Fibroblast of lung (primary cell): Measurements from ENCODE around the gene FAU. TPM values are rescaled to one million over a fixed set of nuclear protein-coding genes. Genes with fewer than 3 reads are reported as not detected.

Source experiments
- DNase-seq, 2 donors: peaks; one replicate each; pipeline versions ENCODE4 v3.0.0 to v3.0.0-alpha.2; 2010; ENCODE audit warnings: low read depth in 2 of 2
- H2AFZ ChIP-seq: 2 replicates; pipeline ENCODE4 v1.5.1; 2012; ENCODE audit warnings: low read length, control low read depth, inconsistent platforms
- H3K27ac ChIP-seq: 2 replicates; pipeline ENCODE4 v1.5.1; 2011; ENCODE audit warnings: low read length, control low read depth; ENCODE audit not compliant: insufficient read depth
- H3K27me3 ChIP-seq: 2 replicates; pipeline ENCODE4 v1.5.1; 2011; ENCODE audit warnings: mild to moderate bottlenecking, low read length; ENCODE audit not compliant: control insufficient read depth, insufficient read depth
- H3K36me3 ChIP-seq: 2 replicates; pipeline ENCODE4 v1.5.1; 2011; ENCODE audit warnings: low read length; ENCODE audit not compliant: control insufficient read depth, insufficient read depth
- H3K4me1 ChIP-seq: 2 replicates; pipeline ENCODE4 v1.5.1; 2011; ENCODE audit warnings: low read length; ENCODE audit not compliant: control insufficient read depth, insufficient read depth; ENCODE audit errors: extremely low read depth
- H3K4me2 ChIP-seq: 2 replicates; pipeline ENCODE4 v1.5.1; 2011; ENCODE audit warnings: low read length, control low read depth; ENCODE audit not compliant: insufficient read depth; ENCODE audit errors: extremely low read depth
- H3K4me3 ChIP-seq, 4 experiments: fragments of 200-600 bp in 1 of 4; sonication (generic) in 1 of 4; replicated peaks in 1 of 4; 2 replicates each; pipeline ENCODE4 v1.5.1; 2011 to 2016; ENCODE audit warnings: low read length in 4 of 4, low read depth in 3 of 4, mild to moderate bottlenecking in 3 of 4, control low read depth in 2 of 4, inconsistent platforms in 1 of 4, mixed read lengths in 1 of 4; ENCODE audit not compliant: insufficient read depth in 1 of 4; ENCODE audit errors: control extremely low read depth in 1 of 4
- H3K79me2 ChIP-seq: 2 replicates; pipeline ENCODE4 v1.5.1; 2012; ENCODE audit warnings: mild to moderate bottlenecking, low read length, inconsistent platforms; ENCODE audit not compliant: control insufficient read depth, insufficient read depth
- H3K9ac ChIP-seq: 2 replicates; pipeline ENCODE4 v1.5.1; 2011; ENCODE audit warnings: mild to moderate bottlenecking, low read length, control low read depth; ENCODE audit not compliant: insufficient read depth
- H3K9me3 ChIP-seq: 2 replicates; pipeline ENCODE4 v1.5.1; 2012; ENCODE audit warnings: low read depth, low read length; ENCODE audit not compliant: control insufficient read depth, insufficient read depth
- H4K20me1 ChIP-seq: 2 replicates; pipeline ENCODE4 v1.5.1; 2011; ENCODE audit warnings: low read length; ENCODE audit not compliant: control insufficient read depth, insufficient read depth; ENCODE audit errors: extremely low read depth
- CTCF ChIP-seq, 2 donors: IDR thresholded peaks in 1 of 2; conservative IDR thresholded peaks in 1 of 2; 1 replicate in 1 of 2; 2 replicates in 1 of 2; pipeline ENCODE4 v1.5.1; 2011 to 2012; ENCODE audit warnings: low read length in 2 of 2, control low read depth in 1 of 2, inconsistent platforms in 1 of 2, low read depth in 1 of 2, mild to moderate bottlenecking in 1 of 2
- EZH2 ChIP-seq: IDR thresholded peaks from 2 replicates; pipeline ENCODE4 v1.5.1; 2012; ENCODE audit warnings: low read length, control low read depth, mild to moderate bottlenecking; ENCODE audit errors: missing control alignments
- polyA plus RNA-seq, 2 donors: library from polyadenylated mRNA; depleted of rRNA in 1 of 2; stranded (reverse) in 1 of 2; unstranded in 1 of 2; fragments of >200 nt; gene quantifications; 2 replicates each; pipeline ENCODE4 v1.2.1, GENCODE V29; 2011 to 2012; ENCODE audit warnings: missing spikeins in 1 of 2
- total RNA-seq: library from RNA; depleted of rRNA; stranded (reverse); fragments of >200 nt; gene quantifications from 2 replicates; pipeline ENCODE4 v1.2.1, GENCODE V29; 2014

The FAU gene
- total and polyA plus RNA-seq, 2 donors (not counting 1 experiment from before 2014, with no cell fraction given) = 256 to 336 TPM

GRCh38 chr11:65118097-65118837 is 3.7 kb downstream of the FAU start:
- Histone ChIP-seq H2AFZ (no peak overlapping the region), H3K79me2 (peaks cover 39% of the 10 kb centered on the region), H3K27ac (no peak overlapping the region), H3K9me3 (no peaks in the 10 kb centered on the region), H3K4me1 (peaks cover 10% of the 10 kb centered on the region), H3K27me3 (no peaks in the 10 kb centered on the region), H3K36me3 (peaks cover 15% of the 10 kb centered on the region), H3K9ac (no peak overlapping the region), H4K20me1 (no peaks in the 10 kb centered on the region), H3K4me3 (no peak overlapping the region), H3K4me2 (no peak overlapping the region)
- DNase-seq = no peak
- no peak for TF ChIP-seq CTCF (conservative IDR thresholded peaks at IDR 0.05 in 1 of 2, IDR thresholded peaks at IDR 0.05 in 1 of 2; ENCODE audit: low read depth in 1 of 2, low read length in 2 of 2)
- TF ChIP-seq EZH2 = no peak

GRCh38 chr11:65117206-65118096 is 4.5 kb downstream of the FAU start, which contains the start of gene ZNHIT2:
TSS of gene ZNHIT2 (minus strand) at chr11:65117701. CDS start at chr11:65117653, 48 bp downstream.
- Histone ChIP-seq H3K9me3 (no peaks in the 10 kb centered on the region), H2AFZ (peak within 1 kb of the TSS; percentile 69), H3K4me3 (peak within 1 kb of the TSS; percentile 74 to 94 (median 83)), H3K27ac (peak within 1 kb of the TSS; percentile 85), H4K20me1 (no peaks in the 10 kb centered on the region), H3K79me2 (peaks cover 37% of the 10 kb centered on the region), H3K36me3 (peaks cover 15% of the 10 kb centered on the region), H3K4me2 (peak within 1 kb of the TSS; percentile 64), H3K9ac (peak within 1 kb of the TSS; percentile 88), H3K4me1 (peaks cover 18% of the 10 kb centered on the region), H3K27me3 (no peaks in the 10 kb centered on the region)
- no peak for TF ChIP-seq EZH2
- TF ChIP-seq CTCF (conservative IDR thresholded peaks at IDR 0.05 in 1 of 2, IDR thresholded peaks at IDR 0.05 in 1 of 2; ENCODE audit: low read depth in 1 of 2, low read length in 2 of 2) = peak; percentile 82 to 90
- DNase-seq = peak; percentile 97 to 99
